ENCODE measurements around the gene MUC5B. TPM values are rescaled to one million over a fixed set of nuclear protein-coding genes. Genes with fewer than 3 reads are reported as not detected.
A peak's percentile ranks its signal among the peaks of the same experiment; 100 is the strongest.

Gene MUC5B
- total RNA-seq, 1 experiment from 2014 or later, result 0.21 TPM

- no peak for DNase-seq (ENCODE audit: low read depth, low spot score)
- in situ Hi-C loops (cut with HindIII; ENCODE audit: low pct_unique_long_range_greater_than_20kb, low sequenced_read_pairs), result no loop called here
Measured at GRCh38 chr11:1199751-1200610, 22.9 kb upstream of the MUC5B start.

- in situ Hi-C loops (cut with HindIII; ENCODE audit: low pct_unique_long_range_greater_than_20kb, low sequenced_read_pairs), result no loop called here
- DNase-seq (ENCODE audit: low read depth, low spot score), result no peak
Measured at GRCh38 chr11:1200611-1201191, 22.2 kb upstream of the MUC5B start.

GRCh38 chr11:1201395-1202153, 21.3 kb upstream of the MUC5B start:
- in situ Hi-C loops (cut with HindIII; ENCODE audit: low pct_unique_long_range_greater_than_20kb, low sequenced_read_pairs), result no loop called here
- no peak for DNase-seq (ENCODE audit: low read depth, low spot score)

- DNase-seq (ENCODE audit: low read depth, low spot score), result peak; percentile 17
- in situ Hi-C loops (cut with HindIII; ENCODE audit: low pct_unique_long_range_greater_than_20kb, low sequenced_read_pairs), result no loop called here
Measured at GRCh38 chr11:1202154-1202775, 20.6 kb upstream of the MUC5B start.

GRCh38 chr11:1202776-1203504, 19.9 kb upstream of the MUC5B start:
- peak; percentile 66 for DNase-seq (ENCODE audit: low read depth, low spot score)
- in situ Hi-C loops (cut with HindIII; ENCODE audit: low pct_unique_long_range_greater_than_20kb, low sequenced_read_pairs), result no loop called here

- in situ Hi-C loops (cut with HindIII; ENCODE audit: low pct_unique_long_range_greater_than_20kb, low sequenced_read_pairs), result no loop called here
- no peak for DNase-seq (ENCODE audit: low read depth, low spot score)
Measured at GRCh38 chr11:1203505-1204271, 19.2 kb upstream of the MUC5B start.

- no peak for DNase-seq (ENCODE audit: low read depth, low spot score)
- in situ Hi-C loops (cut with HindIII; ENCODE audit: low pct_unique_long_range_greater_than_20kb, low sequenced_read_pairs), result no loop called here
Measured at GRCh38 chr11:1204381-1205101, 18.3 kb upstream of the MUC5B start.

GRCh38 chr11:1205121-1205986, 17.5 kb upstream of the MUC5B start:
- in situ Hi-C loops (cut with HindIII; ENCODE audit: low pct_unique_long_range_greater_than_20kb, low sequenced_read_pairs), result no loop called here

GRCh38 chr11:1205987-1206331, 16.9 kb upstream of the MUC5B start:
- no peak for DNase-seq (ENCODE audit: low read depth, low spot score)
- in situ Hi-C loops (cut with HindIII; ENCODE audit: low pct_unique_long_range_greater_than_20kb, low sequenced_read_pairs), result no loop called here

More at GRCh38 chr11:1205121-1205986, 17.5 kb upstream of the MUC5B start:
- no peak for DNase-seq (ENCODE audit: low read depth, low spot score)

- in situ Hi-C loops (cut with HindIII; ENCODE audit: low pct_unique_long_range_greater_than_20kb, low sequenced_read_pairs), result no loop called here
- no peak for DNase-seq (ENCODE audit: low read depth, low spot score)
Measured at GRCh38 chr11:1206391-1207271, 16.2 kb upstream of the MUC5B start.

GRCh38 chr11:1207401-1208143, 15.3 kb upstream of the MUC5B start:
- no peak for DNase-seq (ENCODE audit: low read depth, low spot score)
- in situ Hi-C loops (cut with HindIII; ENCODE audit: low pct_unique_long_range_greater_than_20kb, low sequenced_read_pairs), result no loop called here

- DNase-seq (ENCODE audit: low read depth, low spot score), result no peak
- in situ Hi-C loops (cut with HindIII; ENCODE audit: low pct_unique_long_range_greater_than_20kb, low sequenced_read_pairs), result no loop called here
Measured at GRCh38 chr11:1208144-1208393, 14.8 kb upstream of the MUC5B start.

- in situ Hi-C loops (cut with HindIII; ENCODE audit: low pct_unique_long_range_greater_than_20kb, low sequenced_read_pairs), result no loop called here
- DNase-seq (ENCODE audit: low read depth, low spot score), result no peak
Measured at GRCh38 chr11:1208394-1209261, 14.2 kb upstream of the MUC5B start.

Data from SK-MEL-5 (cell line).